ENCODE results near the gene ANXA5.
"Not testable (repeated sequence)": the region's sequence is repeated elsewhere in the genome, so short reads cannot be mapped to it uniquely, and the experiment has no call there.

DNA sequence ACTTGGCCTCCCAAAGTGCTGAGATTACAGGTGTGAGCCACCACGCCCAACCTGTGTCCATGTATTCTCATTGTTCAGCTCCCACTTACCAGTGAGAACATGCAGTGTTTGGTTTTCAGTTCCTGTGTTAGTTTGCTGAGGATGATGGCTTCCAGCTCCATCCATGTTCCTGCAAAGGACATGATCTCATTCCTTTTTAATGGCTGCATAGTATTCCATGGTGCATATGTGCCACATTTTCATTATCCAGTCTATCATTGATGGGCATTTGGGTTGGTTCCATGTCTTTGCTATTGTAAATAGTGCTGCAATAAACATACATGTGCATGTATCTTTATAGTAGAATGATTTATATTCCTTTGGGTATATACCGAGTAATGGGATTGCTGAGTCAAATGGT, 33.0 kb upstream of the ANXA5 start:
- TF ChIP-seq, protein P1, sequence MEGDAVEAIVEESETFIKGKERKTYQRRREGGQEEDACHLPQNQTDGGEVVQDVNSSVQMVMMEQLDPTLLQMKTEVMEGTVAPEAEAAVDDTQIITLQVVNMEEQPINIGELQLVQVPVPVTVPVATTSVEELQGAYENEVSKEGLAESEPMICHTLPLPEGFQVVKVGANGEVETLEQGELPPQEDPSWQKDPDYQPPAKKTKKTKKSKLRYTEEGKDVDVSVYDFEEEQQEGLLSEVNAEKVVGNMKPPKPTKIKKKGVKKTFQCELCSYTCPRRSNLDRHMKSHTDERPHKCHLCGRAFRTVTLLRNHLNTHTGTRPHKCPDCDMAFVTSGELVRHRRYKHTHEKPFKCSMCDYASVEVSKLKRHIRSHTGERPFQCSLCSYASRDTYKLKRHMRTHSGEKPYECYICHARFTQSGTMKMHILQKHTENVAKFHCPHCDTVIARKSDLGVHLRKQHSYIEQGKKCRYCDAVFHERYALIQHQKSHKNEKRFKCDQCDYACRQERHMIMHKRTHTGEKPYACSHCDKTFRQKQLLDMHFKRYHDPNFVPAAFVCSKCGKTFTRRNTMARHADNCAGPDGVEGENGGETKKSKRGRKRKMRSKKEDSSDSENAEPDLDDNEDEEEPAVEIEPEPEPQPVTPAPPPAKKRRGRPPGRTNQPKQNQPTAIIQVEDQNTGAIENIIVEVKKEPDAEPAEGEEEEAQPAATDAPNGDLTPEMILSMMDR (IDR thresholded peaks at IDR 0.05), result not testable (repeated sequence)
- not testable (repeated sequence) for TF ChIP-seq POLR2A (IDR thresholded peaks at IDR 0.05)
